Pons (tissue), 1 donor: ENCODE data around the gene PPL.

ENCODE experiments used
- DNase-seq: peaks from one replicate; pipeline ENCODE4 v3.0.0-alpha.2; 2016; ENCODE audit warnings: low spot score

PPL gene

GRCh38 chr16:4886151-4886550, 50.8 kb downstream of the PPL start:
- DNase-seq, result no peak

DNA sequence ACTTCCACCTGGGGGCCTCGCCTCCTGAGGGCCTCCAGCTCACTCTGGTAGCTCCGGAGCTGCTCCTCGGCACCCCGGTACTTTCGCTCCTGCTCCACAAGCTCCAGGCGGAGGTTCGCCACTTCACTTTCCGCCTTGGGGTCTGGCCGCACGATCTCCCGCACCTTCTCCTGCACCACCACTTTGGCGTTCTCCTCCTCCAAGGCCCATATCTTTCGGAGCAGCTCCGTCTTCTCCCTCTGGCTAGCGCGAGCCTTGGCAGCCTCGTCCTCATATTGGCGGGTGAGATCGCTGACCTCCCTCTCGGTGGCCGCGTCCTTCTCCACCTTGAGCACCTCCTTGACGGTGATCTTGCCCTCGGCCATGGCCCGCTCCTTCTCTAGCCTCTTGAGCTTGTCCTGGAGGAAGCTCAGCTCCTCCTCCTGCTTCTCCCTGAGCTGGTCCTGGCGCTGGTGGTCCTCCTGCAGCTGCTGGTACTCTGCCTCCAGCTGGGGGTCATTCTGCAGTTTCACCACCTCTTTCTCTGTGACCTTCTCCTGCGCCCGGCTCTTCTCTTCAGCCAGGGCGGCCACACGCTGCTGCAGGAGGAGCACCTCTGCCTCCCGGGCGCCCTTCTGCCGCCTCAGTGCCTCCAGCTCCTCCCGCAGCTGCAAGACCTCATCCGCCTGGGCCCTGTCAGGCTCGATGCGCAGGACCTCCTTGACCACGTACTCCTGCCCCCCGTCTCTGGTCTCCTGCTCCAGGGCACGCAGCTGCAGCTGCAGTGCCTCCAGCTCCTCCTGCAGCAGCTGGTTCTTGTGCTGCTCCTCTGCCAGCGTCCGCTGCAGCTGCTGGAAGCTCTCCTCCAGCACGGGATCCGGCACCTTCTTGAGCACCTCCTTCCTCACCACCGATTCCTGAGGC, 51.7 kb downstream of the PPL start:
- DNase-seq, result no peak

DNA sequence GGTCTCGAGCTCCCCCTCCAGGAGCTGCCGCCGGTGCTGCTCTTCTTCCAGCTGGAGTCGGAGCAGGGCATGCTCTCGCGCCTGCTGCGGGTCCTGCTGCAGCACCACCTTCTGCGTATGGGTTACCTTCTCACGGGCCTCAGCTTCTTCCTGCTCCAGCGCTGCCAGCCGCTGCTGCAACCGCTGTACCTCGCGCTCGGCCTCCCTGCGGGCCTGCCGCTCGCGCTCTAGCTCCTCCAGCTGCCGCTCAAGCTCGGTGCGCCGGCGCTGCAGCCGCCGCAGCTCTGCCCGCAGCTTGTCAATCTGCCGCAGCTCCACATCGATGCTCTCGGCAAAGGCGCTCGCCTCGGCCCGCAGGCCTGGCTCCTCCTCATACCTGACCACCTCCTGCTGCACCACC, 52.7 kb downstream of the PPL start:
- no peak for DNase-seq

DNA sequence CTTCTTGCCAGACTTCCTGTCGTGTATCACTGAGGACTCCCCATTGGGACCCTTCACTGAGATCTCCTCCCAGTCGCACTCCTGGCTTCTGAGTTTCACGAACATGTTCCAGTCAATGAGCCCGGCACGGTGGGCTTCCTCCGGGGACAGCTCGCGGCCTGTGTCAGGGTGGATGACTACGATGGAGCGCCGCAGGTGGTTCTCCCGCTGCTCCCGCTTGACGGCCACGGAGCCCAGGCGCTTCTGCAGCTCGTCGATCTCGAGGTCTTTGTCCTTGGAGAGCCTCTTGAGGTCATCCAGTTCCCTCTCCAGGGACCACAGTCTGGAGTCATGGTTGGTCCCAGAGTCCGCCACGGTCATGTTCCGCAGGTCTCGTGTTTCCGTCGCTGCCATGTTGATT, 53.4 kb downstream of the PPL start:
- DNase-seq, result no peak

GRCh38 chr16:4882633-4883285, 54.2 kb downstream of the PPL start:
- DNase-seq, result no peak

GRCh38 chr16:4882000-4882632, 54.8 kb downstream of the PPL start:
- no peak for DNase-seq

DNA sequence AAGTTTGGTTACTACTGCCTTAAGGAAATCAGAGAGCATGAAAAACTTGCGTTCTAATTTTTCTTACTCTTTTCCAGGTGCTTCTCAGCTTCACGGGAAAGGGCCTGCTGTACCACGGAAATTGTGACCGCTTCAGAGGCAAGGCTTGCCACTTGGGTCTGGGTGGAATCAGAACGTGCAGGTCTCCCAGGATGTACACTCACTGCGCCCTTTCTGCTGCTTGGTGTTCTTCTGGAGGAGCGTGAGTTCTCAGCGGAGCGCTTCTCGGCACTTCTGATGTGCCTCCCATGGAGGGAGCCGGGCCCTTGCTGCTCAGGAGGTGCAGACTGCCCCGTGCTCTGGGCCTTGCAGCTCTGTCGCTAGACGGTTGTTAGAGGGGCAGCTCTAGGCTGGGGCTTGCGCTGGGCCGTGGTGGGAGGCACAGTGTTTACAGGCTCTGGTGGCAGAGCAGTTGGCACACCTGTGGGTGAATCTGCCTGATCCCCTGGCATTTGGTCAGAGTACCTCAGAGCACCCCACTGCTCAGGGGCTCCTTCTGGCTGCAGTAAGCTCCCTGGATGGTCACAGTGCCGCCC, 56.9 kb downstream of the PPL start:
- DNase-seq, result no peak

- DNase-seq, result no peak
Measured at GRCh38 chr16:4879049-4879448, 57.9 kb downstream of the PPL start.

GRCh38 chr16:4877380-4877685, 59.6 kb downstream of the PPL start:
- no peak for DNase-seq

DNA sequence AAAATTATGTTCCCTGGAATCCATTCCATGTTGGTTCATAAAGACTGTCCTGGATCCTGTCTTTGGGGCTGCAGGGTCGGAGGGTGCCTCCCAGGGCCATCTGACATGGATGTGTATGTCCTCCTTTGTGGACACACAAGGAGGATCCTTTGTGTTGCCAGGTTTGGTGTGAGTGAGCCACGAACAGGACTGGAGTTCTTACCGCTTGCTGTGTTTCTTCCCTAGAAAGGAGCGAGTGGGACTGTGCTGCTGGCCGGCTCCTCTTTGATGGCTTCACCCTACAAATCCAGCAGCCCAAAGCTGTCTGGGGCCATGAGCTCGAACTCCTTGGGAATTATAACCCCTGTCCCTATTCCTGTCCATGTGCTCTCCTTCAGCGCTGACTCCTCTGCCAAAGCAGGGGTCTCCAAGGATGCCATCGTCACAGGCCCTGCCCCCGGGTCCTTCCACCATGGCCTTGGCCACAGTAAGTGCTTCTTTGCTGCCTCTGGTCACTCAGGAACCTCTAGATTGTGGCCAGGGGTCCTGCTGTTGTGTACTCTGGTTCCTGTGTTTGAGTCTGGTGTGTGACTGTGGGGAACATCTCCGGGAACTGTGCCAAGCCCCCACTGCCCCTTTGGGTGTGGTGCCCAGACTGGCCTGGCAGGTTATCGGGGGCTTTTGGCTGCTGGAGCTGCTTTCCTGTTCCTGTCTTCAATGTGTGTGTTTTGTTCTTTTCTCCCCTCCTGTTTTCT, 60.1 kb downstream of the PPL start:
- no peak for DNase-seq

DNA sequence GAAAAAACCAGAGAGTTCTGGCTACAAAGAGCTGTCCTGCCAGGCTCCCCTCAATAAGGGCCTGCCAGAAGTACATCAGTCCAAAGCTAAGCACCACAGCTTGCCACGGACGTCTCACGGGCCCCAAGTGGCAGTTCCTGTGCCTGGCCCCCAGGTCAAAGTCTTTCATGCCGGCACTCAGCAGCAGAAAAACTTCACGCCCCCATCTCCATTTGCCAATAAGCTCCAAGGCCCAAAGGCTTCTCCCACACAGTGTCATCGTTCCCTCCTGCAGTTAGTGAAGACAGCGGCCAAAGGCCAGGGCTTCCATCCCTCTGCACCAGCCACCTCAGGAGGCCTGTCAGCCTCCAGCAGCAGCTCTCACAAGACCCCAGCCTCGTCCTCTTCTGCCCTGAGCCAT, 62.3 kb downstream of the PPL start:
- DNase-seq, result no peak

DNA sequence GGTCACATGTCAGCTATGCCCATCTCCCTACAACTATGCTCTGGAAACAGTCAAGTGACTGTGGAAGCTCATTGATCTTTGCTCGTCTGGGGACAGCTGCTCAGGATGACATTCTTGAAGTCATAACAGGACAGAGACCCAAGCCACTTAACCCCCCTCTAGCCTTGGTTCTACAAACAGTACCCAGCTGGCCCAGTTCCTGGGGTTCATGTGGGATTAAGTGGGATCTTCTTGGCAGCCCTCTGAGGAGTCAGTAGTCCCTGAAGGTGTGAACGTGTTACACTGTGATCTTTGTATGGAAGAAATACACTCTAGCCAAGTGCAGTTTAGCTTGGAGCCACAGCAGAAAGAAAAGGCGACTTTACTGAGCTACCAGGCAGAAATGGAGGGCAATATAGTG, 63.9 kb downstream of the PPL start:
- no peak for DNase-seq

DNA sequence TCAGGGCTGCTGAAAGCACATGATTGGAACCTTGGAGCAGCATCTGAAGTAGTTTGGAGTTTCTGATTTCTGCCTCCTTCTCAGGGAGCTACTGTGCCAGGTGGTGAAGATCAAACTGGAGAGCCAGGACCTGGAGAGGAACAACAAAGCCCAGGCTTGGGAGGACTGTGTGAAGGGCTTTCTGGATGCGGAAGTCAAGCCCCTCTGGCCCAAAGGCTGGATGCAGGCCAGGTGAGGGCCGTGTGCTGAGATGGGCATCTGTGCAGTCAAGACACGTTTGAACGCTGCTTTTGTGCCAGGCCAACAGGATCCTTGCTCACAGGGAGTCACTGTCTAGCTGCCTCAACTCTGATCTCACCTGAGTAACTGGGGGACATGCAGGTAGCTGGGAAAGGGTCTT, 65.9 kb downstream of the PPL start:
- no peak for DNase-seq

DNA sequence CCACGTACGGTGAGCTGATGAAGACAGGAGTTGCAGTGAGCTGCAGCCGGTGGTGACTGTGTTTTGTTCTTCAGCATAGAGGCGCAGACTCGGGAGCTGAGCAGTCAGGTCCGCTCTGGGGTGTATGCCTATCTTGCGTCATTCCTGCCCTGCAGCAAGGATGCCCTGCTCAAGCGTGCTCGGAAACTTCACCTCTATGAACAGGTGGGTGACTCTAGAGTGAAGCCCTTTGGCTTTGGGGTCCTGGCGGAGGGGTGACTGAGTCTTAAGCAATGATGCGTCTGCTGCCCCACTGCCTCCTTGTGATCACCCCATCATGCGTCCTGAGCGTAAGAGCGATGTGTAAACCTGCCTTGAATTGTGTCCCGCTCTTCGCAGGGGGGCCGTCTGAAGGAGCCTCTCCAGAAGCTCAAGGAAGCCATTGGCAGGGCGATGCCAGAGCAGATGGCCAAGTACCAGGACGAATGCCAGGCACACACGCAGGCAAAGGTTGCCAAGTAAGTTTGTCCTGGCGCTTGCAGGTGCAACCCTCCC, 66.7 kb downstream of the PPL start:
- peak; percentile 25 for DNase-seq

- no peak for DNase-seq
Measured at GRCh38 chr16:4869147-4869805, 67.7 kb downstream of the PPL start.

DNA sequence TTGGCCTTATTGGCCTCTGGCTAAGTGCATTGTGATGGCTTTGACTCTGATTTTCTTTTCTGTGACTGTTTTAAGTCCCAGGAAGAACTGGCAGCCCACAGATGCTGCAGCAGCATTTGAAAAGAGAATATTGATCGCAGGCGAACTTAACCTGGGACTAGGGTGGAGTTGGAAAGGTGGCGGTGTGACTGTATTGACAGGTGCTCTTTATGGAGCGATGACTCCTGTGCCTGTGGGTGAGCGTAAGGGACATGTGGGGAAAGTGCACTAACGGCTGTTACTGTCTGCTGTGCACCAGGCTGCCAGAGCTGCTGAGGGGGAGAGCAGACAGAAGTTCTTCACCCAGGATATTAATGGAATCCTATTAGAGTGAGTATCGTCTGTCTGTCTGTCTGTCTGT, 68.4 kb downstream of the PPL start:
- DNase-seq, result no peak

DNA sequence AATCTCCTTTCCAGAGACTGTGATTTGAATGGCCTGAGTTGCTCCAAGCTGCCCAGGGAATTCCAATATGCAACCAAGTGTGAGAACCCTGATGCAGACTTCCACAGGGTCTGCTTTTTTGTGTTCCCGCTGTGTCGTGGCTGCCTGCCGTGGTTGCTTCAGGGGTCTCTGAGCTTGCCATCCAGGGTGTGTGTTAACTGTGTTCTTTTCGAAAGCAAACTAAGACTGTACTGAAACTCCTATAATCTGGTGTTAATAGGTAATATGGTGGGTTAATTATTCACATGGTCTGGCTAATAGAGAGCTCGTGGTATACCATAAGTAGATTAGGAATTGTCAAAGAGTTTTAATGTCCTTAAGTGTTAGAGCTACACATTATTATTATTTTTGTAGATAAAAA, 68.9 kb downstream of the PPL start:
- no peak for DNase-seq

DNA sequence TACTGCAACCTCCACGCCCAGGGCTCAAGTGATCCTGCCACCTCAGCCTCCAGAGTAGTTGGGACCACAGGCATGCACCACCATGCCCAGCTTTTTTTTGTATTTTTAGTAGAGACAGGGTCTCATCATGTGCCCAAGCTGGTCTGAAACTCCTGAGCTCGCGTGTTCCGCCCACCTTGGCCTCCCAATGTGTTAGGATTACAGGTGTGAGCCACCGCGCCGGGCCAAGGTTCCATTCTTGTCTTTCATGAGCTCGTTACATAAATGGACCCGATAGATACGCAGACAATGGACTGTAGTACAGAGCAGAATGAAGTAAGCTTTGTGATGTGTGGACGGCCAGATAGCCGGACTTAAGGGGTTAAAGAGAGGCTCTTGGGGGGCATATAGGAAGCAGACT, 70.4 kb downstream of the PPL start:
- DNase-seq, result no peak

GRCh38 chr16:4865231-4865860, 71.6 kb downstream of the PPL start:
- no peak for DNase-seq

GRCh38 chr16:4864728-4865127, 72.2 kb downstream of the PPL start:
- DNase-seq, result no peak

- DNase-seq, result no peak
Measured at GRCh38 chr16:4862639-4863038, 74.3 kb downstream of the PPL start.
